ENCODE data around the gene RREB1.

Gene RREB1

GRCh38 chr6:7077856-7078255, 29.9 kb upstream of the RREB1 start:
- Histone ChIP-seq H3K4me3 (replicated peaks; ENCODE audit: low read depth, low read length) (no peak overlapping the region), H3K27me3 (replicated peaks; ENCODE audit: control insufficient read depth, insufficient read depth, low read length) (no peaks in the 10 kb centered on the region), H3K36me3 (ENCODE audit: control insufficient read depth, insufficient read depth, low read length) (no peaks in the 10 kb centered on the region)
- TF ChIP-seq CTCF (IDR thresholded peaks at IDR 0.05; ENCODE audit: insufficient read depth, low read length, poor library complexity, severe bottlenecking) = no peak
- no peak for DNase-seq (ENCODE audit: extremely low read depth, insufficient read length)

GRCh38 chr6:7078856-7079255, 28.9 kb upstream of the RREB1 start:
- Histone ChIP-seq H3K36me3 (ENCODE audit: control insufficient read depth, insufficient read depth, low read length) (no peaks in the 10 kb centered on the region), H3K27me3 (replicated peaks; ENCODE audit: control insufficient read depth, insufficient read depth, low read length) (no peaks in the 10 kb centered on the region), H3K4me3 (replicated peaks; ENCODE audit: low read depth, low read length) (no peak overlapping the region)
- DNase-seq (ENCODE audit: extremely low read depth, insufficient read length) = no peak
- TF ChIP-seq CTCF (IDR thresholded peaks at IDR 0.05; ENCODE audit: insufficient read depth, low read length, poor library complexity, severe bottlenecking) = no peak

GRCh38 chr6:7080311-7080710, 27.4 kb upstream of the RREB1 start:
- TF ChIP-seq CTCF (IDR thresholded peaks at IDR 0.05; ENCODE audit: insufficient read depth, low read length, poor library complexity, severe bottlenecking) = no peak
- H3K4me3 ChIP-seq (replicated peaks; ENCODE audit: low read depth, low read length) = no peak overlapping the region
- no peaks in the 10 kb centered on the region for H3K36me3 ChIP-seq (ENCODE audit: control insufficient read depth, insufficient read depth, low read length)
- no peak for DNase-seq (ENCODE audit: extremely low read depth, insufficient read length)
- no peaks in the 10 kb centered on the region for H3K27me3 ChIP-seq (replicated peaks; ENCODE audit: control insufficient read depth, insufficient read depth, low read length)

- H3K27me3 ChIP-seq (replicated peaks; ENCODE audit: control insufficient read depth, insufficient read depth, low read length) = no peaks in the 10 kb centered on the region
- H3K36me3 ChIP-seq (ENCODE audit: control insufficient read depth, insufficient read depth, low read length) = no peaks in the 10 kb centered on the region
- H3K4me3 ChIP-seq (replicated peaks; ENCODE audit: low read depth, low read length) = no peak overlapping the region
- no peak for DNase-seq (ENCODE audit: extremely low read depth, insufficient read length)
- no peak for TF ChIP-seq CTCF (IDR thresholded peaks at IDR 0.05; ENCODE audit: insufficient read depth, low read length, poor library complexity, severe bottlenecking)
Observed at GRCh38 chr6:7085911-7086310, 21.9 kb upstream of the RREB1 start.

- TF ChIP-seq CTCF (IDR thresholded peaks at IDR 0.05; ENCODE audit: insufficient read depth, low read length, poor library complexity, severe bottlenecking) = peak; percentile 55
- Histone ChIP-seq H3K27me3 (replicated peaks; ENCODE audit: control insufficient read depth, insufficient read depth, low read length) (no peaks in the 10 kb centered on the region), H3K4me3 (replicated peaks; ENCODE audit: low read depth, low read length) (peak overlapping the region; percentile 48), H3K36me3 (ENCODE audit: control insufficient read depth, insufficient read depth, low read length) (no peaks in the 10 kb centered on the region)
- peak; percentile 74 for DNase-seq (ENCODE audit: extremely low read depth, insufficient read length)
Observed at GRCh38 chr6:7086488-7086887, 21.3 kb upstream of the RREB1 start.

GRCh38 chr6:7087066-7087465, 20.7 kb upstream of the RREB1 start:
- Histone ChIP-seq H3K36me3 (ENCODE audit: control insufficient read depth, insufficient read depth, low read length) (no peaks in the 10 kb centered on the region), H3K4me3 (replicated peaks; ENCODE audit: low read depth, low read length) (peak overlapping the region; percentile 48)
- DNase-seq (ENCODE audit: extremely low read depth, insufficient read length) = no peak

More at GRCh38 chr6:7087066-7087465, 20.7 kb upstream of the RREB1 start:
- H3K27me3 ChIP-seq (replicated peaks; ENCODE audit: control insufficient read depth, insufficient read depth, low read length) = no peaks in the 10 kb centered on the region
- peak; percentile 20 for TF ChIP-seq CTCF (IDR thresholded peaks at IDR 0.05; ENCODE audit: insufficient read depth, low read length, poor library complexity, severe bottlenecking)
